KMS-11 (cell line): ENCODE measurements around the gene PAFAH1B1.
"Not testable (repeated sequence)": the region's sequence is repeated elsewhere in the genome, so short reads cannot be mapped to it uniquely, and the experiment has no call there.

Experiments used
- H2AFZ ChIP-seq: fragments of 200-600 bp; sonication (generic); 2 replicates; pipeline ENCODE4 v1.6.1; 2016; ENCODE audit warnings: antibody characterized with exemption, mixed run types, low read depth
- H3K27ac ChIP-seq: fragments of 200-600 bp; sonication (generic); 2 replicates; pipeline ENCODE4 v1.6.1; 2016; ENCODE audit warnings: mild to moderate bottlenecking, mixed run types
- H3K27me3 ChIP-seq: fragments of 200-600 bp; sonication (generic); 2 replicates; pipeline ENCODE4 v1.6.1; 2017; ENCODE audit warnings: mild to moderate bottlenecking, low read depth, mixed run types, moderate library complexity; ENCODE audit not compliant: insufficient read depth
- H3K36me3 ChIP-seq: fragments of 200-600 bp; sonication (generic); 2 replicates; pipeline ENCODE4 v1.6.1; 2017; ENCODE audit warnings: mild to moderate bottlenecking, mixed run types; ENCODE audit not compliant: insufficient read depth
- H3K4me1 ChIP-seq: fragments of 200-600 bp; sonication (generic); 2 replicates; pipeline ENCODE4 v1.6.1; 2016; ENCODE audit warnings: mild to moderate bottlenecking, low read depth, mixed run types; ENCODE audit not compliant: poor library complexity, severe bottlenecking
- H3K4me2 ChIP-seq: fragments of 200-600 bp; sonication (generic); 2 replicates; pipeline ENCODE4 v1.7.0; 2016; ENCODE audit warnings: mild to moderate bottlenecking, mixed run types
- H3K4me3 ChIP-seq: fragments of 200-600 bp; sonication (generic); IDR thresholded peaks from 2 replicates; pipeline ENCODE4 v1.6.1; 2017; ENCODE audit warnings: low read depth, low read length, mixed read lengths; ENCODE audit not compliant: insufficient read depth
- H3K79me2 ChIP-seq: fragments of 200-600 bp; sonication (generic); 2 replicates; pipeline ENCODE4 v1.6.1; 2016; ENCODE audit warnings: low read depth, mixed run types; ENCODE audit not compliant: insufficient read depth
- H3K9ac ChIP-seq: fragments of 200-600 bp; sonication (generic); 2 replicates; pipeline ENCODE4 v1.6.1; 2016; ENCODE audit warnings: mild to moderate bottlenecking, mixed run types
- H4K20me1 ChIP-seq: fragments of 200-600 bp; sonication (generic); 2 replicates; pipeline ENCODE4 v1.6.1; 2016; ENCODE audit warnings: mild to moderate bottlenecking, mixed run types; ENCODE audit not compliant: insufficient read depth
- TF ChIP-seq, protein P1 (sequence below): fragments of 200-600 bp; sonication (generic); conservative IDR thresholded peaks from 2 replicates; pipeline ENCODE4 v1.6.1; 2017; ENCODE audit warnings: low read depth, mild to moderate bottlenecking, antibody characterized with exemption, low read length, moderate library complexity, mixed read lengths

Gene PAFAH1B1

DNA sequence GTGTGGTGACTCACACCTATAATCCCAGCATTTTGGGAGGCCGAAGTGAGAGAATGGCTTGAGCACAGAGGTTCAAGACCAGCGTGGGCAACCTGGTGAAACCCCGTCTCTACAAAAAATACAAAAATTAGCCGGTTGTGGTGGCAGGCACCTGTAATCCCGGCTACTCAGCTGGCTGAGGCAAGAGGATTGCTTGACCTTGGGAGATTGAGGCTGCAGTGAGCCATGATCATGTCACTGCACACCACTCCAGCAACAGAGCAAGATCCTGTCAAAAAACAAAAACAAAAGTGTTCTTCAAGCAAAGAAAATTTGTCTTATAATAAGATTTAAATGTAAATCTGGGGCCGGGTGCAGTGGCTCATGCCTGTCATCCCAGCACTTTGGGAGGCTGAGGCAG lies 51.5 kb downstream of the PAFAH1B1 start:
- H3K4me3 ChIP-seq: no peak overlapping the region
- no peaks in the 10 kb centered on the region for H3K36me3 ChIP-seq
- no peak overlapping the region for H2AFZ ChIP-seq
- TF ChIP-seq, protein P1, sequence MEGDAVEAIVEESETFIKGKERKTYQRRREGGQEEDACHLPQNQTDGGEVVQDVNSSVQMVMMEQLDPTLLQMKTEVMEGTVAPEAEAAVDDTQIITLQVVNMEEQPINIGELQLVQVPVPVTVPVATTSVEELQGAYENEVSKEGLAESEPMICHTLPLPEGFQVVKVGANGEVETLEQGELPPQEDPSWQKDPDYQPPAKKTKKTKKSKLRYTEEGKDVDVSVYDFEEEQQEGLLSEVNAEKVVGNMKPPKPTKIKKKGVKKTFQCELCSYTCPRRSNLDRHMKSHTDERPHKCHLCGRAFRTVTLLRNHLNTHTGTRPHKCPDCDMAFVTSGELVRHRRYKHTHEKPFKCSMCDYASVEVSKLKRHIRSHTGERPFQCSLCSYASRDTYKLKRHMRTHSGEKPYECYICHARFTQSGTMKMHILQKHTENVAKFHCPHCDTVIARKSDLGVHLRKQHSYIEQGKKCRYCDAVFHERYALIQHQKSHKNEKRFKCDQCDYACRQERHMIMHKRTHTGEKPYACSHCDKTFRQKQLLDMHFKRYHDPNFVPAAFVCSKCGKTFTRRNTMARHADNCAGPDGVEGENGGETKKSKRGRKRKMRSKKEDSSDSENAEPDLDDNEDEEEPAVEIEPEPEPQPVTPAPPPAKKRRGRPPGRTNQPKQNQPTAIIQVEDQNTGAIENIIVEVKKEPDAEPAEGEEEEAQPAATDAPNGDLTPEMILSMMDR: no peak
- no peak overlapping the region for H3K4me2 ChIP-seq
- no peaks in the 10 kb centered on the region for H3K4me1 ChIP-seq
- peaks cover 15% of the 10 kb centered on the region; the same call in 1 of the 2 replicates for H3K79me2 ChIP-seq
- no peaks in the 10 kb centered on the region for H3K27me3 ChIP-seq
- no peak overlapping the region for H3K27ac ChIP-seq
- H4K20me1 ChIP-seq: no peaks in the 10 kb centered on the region
- no peak overlapping the region for H3K9ac ChIP-seq

DNA sequence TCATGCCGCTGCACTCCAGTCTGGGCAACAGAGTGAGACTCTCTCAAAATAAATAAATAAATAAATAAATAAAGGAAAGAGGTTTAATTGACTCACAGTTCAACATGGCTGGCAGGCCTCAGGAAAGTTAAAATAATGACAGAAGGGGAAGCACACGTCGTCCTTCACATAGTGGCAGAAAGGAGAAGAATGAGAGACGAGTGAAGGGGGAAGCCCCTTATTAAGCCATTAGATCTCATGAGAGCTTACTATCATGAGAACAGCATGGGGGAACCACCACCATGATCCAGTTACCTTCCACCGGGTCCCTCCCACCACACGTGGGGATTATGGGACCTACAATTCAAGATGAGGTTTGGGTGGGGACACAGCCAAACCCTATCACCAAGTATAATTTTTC lies 54.5 kb downstream of the PAFAH1B1 start:
- H3K27ac ChIP-seq: no peak overlapping the region

DNA sequence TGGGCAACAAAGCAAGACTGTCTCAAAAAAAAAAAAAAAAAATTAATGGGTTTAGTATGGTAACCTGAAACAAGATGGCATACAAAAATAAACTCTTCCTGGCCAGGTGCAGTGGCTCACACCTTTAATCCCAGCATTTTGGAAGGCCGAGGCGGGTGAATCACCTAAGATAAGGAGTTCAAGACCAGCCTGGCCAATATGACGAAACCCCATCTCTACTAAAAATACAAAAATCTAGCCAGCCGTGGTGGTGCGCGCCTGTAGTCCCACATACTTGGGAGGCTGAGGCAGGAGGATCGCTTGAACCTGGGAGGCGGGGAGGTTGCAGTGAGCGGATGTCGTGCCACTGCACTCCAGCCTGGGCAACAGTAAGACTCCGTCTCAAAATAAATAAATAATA lies 55.7 kb downstream of the PAFAH1B1 start:
- H4K20me1 ChIP-seq: no peaks in the 10 kb centered on the region
- H3K4me2 ChIP-seq: no peak overlapping the region
- H3K36me3 ChIP-seq: no peaks in the 10 kb centered on the region
- H3K27ac ChIP-seq: no peak overlapping the region
- no peak overlapping the region for H2AFZ ChIP-seq
- no peaks in the 10 kb centered on the region for H3K27me3 ChIP-seq
- peaks cover 23% of the 10 kb centered on the region; the same call in 1 of the 2 replicates for H3K79me2 ChIP-seq
- no peak overlapping the region for H3K4me3 ChIP-seq
- no peak overlapping the region for H3K9ac ChIP-seq
- H3K4me1 ChIP-seq: no peaks in the 10 kb centered on the region
- TF ChIP-seq, protein P1: no peak

More for the DNA sequence above, 54.5 kb downstream of the PAFAH1B1 start:
- H4K20me1 ChIP-seq: no peaks in the 10 kb centered on the region
- no peak overlapping the region for H3K4me3 ChIP-seq
- no peak overlapping the region for H2AFZ ChIP-seq
- no peaks in the 10 kb centered on the region for H3K36me3 ChIP-seq
- H3K4me1 ChIP-seq: no peaks in the 10 kb centered on the region
- no peaks in the 10 kb centered on the region for H3K27me3 ChIP-seq
- peaks cover 21% of the 10 kb centered on the region; the same call in 1 of the 2 replicates for H3K79me2 ChIP-seq
- TF ChIP-seq, protein P1: no peak
- no peak overlapping the region for H3K4me2 ChIP-seq
- H3K9ac ChIP-seq: no peak overlapping the region

DNA sequence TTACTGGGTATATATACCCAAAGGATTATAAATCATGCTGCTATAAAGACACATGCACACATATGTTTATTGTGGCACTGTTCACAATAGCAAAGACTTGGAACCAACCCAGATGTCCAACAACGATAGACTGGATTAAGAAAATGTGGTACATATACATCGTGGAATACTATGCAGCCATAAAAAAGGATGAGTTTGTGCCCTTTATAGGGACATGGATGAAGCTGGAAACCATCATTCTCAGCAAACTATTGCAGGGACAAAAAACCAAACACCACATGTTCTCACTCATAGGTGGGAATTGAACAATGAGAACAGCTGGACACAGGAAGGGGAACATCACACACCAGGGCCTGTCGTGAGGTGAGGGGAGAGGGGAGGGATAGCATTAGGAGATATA lies 59.5 kb downstream of the PAFAH1B1 start:
- not testable (repeated sequence) for H3K36me3 ChIP-seq, H3K4me2 ChIP-seq, H3K4me1 ChIP-seq, H3K27ac ChIP-seq, H3K4me3 ChIP-seq, H4K20me1 ChIP-seq, H2AFZ ChIP-seq, H3K27me3 ChIP-seq, H3K9ac ChIP-seq
- peaks cover 44% of the 10 kb centered on the region for H3K79me2 ChIP-seq

DNA sequence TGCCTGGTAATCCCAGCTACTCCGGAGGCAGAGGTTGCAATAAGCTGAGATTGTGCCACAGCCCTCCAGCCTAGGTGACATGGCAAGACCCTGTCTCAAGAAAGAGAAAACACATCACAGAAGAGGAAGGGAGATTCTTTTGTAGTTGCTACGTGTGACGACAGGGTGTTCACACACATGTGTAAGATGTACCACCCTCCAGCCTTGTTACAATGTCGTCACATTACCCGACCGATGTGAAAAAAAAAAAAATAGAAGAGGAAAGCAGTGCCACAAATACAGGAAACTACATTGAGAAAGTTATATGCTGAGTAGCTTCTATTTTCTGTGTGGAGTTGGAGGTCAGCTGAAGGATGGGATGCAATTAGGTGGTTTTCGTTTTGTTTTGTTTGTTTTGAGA lies 62.1 kb downstream of the PAFAH1B1 start:
- Histone ChIP-seq H2AFZ (no peak overlapping the region), H3K79me2 (peaks cover 63% of the 10 kb centered on the region), H3K4me2 (no peak overlapping the region), H3K4me3 (no peak overlapping the region), H3K27me3 (no peaks in the 10 kb centered on the region), H3K4me1 (no peaks in the 10 kb centered on the region), H3K9ac (no peak overlapping the region), H3K36me3 (no peaks in the 10 kb centered on the region), H4K20me1 (no peaks in the 10 kb centered on the region; the same call in 1 of the 2 replicates), H3K27ac (no peak overlapping the region)
- TF ChIP-seq, protein P1: no peak
